ENCODE results near the gene TMC7. TPM values are rescaled to one million over a fixed set of nuclear protein-coding genes. Genes with fewer than 3 reads are reported as not detected.

The TMC7 gene
- total and polyA plus RNA-seq, 2 of the 13 experiments (the other 11 are each of a cell fraction or from before 2014, with no cell fraction given) = 1.2 to 5.1 TPM

GRCh38 chr16:19086322-19087199 lies 102.8 kb downstream of the TMC7 start (continued):
- TF ChIP-seq MXD4 (CRISPR knock-in tag; IDR thresholded peaks at IDR 0.05) (peak; percentile 86), ZNF639 (CRISPR knock-in tag; conservative IDR thresholded peaks at IDR 0.05) (peak; percentile 74; the same call in 1 of the 2 replicates), ZBTB46 (CRISPR knock-in tag; IDR thresholded peaks at IDR 0.05; ENCODE audit: borderline replicate concordance) (no peak), ZNF530 (CRISPR knock-in tag; IDR thresholded peaks at IDR 0.05; ENCODE audit: low read depth) (no peak), MXD3 (CRISPR knock-in tag; IDR thresholded peaks at IDR 0.05) (peak; percentile 76; the same call in 1 of the 2 replicates), SETDB1 (CRISPR knock-in tag; IDR thresholded peaks at IDR 0.05; ENCODE audit: borderline replicate concordance) (no peak), SAFB2 (CRISPR knock-in tag; IDR thresholded peaks at IDR 0.05; ENCODE audit: borderline replicate concordance, low read depth) (peak; percentile 72), ZNF451 (CRISPR knock-in tag; IDR thresholded peaks at IDR 0.05) (peak; percentile 71; the same call in 1 of the 2 replicates), ZNF362 (CRISPR knock-in tag; IDR thresholded peaks at IDR 0.05; ENCODE audit: borderline replicate concordance) (no peak; the same call in 1 of the 2 replicates), MED1 (CRISPR knock-in tag; IDR thresholded peaks at IDR 0.05) (peak; percentile 82), ELK4 (CRISPR knock-in tag; IDR thresholded peaks at IDR 0.05; ENCODE audit: borderline replicate concordance) (no peak), TRIM24 (CRISPR knock-in tag; IDR thresholded peaks at IDR 0.05) (no peak), PBX2 (CRISPR knock-in tag; IDR thresholded peaks at IDR 0.05) (no peak), MIER2 (CRISPR knock-in tag; IDR thresholded peaks at IDR 0.05) (peak; percentile 83; the same call in 1 of the 2 replicates), HNRNPUL1 (IDR thresholded peaks at IDR 0.05; ENCODE audit: low read depth, low read length) (no peak), ZNF280B (CRISPR knock-in tag; IDR thresholded peaks at IDR 0.05; ENCODE audit: borderline replicate concordance) (peak; percentile 96)
